RWPE2 (cell line): Measurements from ENCODE around the gene ULK3.

ENCODE experiments used
- ATAC-seq: fragments of 200-7000 bp; cut with Tn5 transposase; 3 replicates; pipeline ENCODE4 v1.9.1; 2021; ENCODE audit warnings: low read depth
- DNase-seq: peaks from one replicate; pipeline ENCODE4 v3.0.0-alpha.2; 2020; ENCODE audit warnings: low spot score
- H3K27ac ChIP-seq: fragments of 450-650 bp; 2 replicates; pipeline ENCODE4 v1.5.1; 2017; ENCODE audit warnings: mild to moderate bottlenecking; ENCODE audit not compliant: poor library complexity, severe bottlenecking
- H3K27me3 ChIP-seq: fragments of 250-450 bp; sonication (Bioruptor Pico); 2 replicates; pipeline ENCODE4 v1.5.1; 2021; ENCODE audit warnings: mild to moderate bottlenecking, moderate library complexity; ENCODE audit not compliant: insufficient read depth, poor library complexity, severe bottlenecking
- H3K36me3 ChIP-seq: fragments of 250-450 bp; sonication (Bioruptor Pico); 2 replicates; pipeline ENCODE4 v1.5.1; 2020; ENCODE audit warnings: low read depth, mild to moderate bottlenecking, moderate library complexity
- H3K4me1 ChIP-seq: fragments of 250-450 bp; sonication (Bioruptor Pico); 2 replicates; pipeline ENCODE4 v1.5.1; 2021; ENCODE audit warnings: mild to moderate bottlenecking, moderate library complexity; ENCODE audit not compliant: insufficient read depth, poor library complexity, severe bottlenecking
- H3K4me3 ChIP-seq: fragments of 250-450 bp; sonication (Bioruptor Pico); 2 replicates; pipeline ENCODE4 v1.5.1; 2021; ENCODE audit warnings: mild to moderate bottlenecking, moderate library complexity; ENCODE audit not compliant: severe bottlenecking
- H3K9me3 ChIP-seq: fragments of 250-450 bp; sonication (Bioruptor Pico); 2 replicates; pipeline ENCODE4 v1.5.1; 2021; ENCODE audit warnings: mild to moderate bottlenecking, moderate library complexity; ENCODE audit not compliant: severe bottlenecking
- CTCF ChIP-seq: fragments of 450-650 bp; IDR thresholded peaks from one replicate; pipeline ENCODE4 v1.5.1; 2017; ENCODE audit warnings: mild to moderate bottlenecking, moderate library complexity; ENCODE audit not compliant: poor library complexity, severe bottlenecking

ULK3 gene

GRCh38 chr15:74850393-74850792, 7.4 kb upstream of the ULK3 start:
- Histone ChIP-seq H3K4me3 (no peak overlapping the region), H3K4me1 (no peaks in the 10 kb centered on the region), H3K36me3 (peaks cover 66% of the 10 kb centered on the region), H3K9me3 (no peaks in the 10 kb centered on the region), H3K27ac (no peak overlapping the region), H3K27me3 (no peaks in the 10 kb centered on the region)
- DNase-seq = no peak
- no peak for TF ChIP-seq CTCF
- no peak for ATAC-seq

- no peak overlapping the region for H3K27ac ChIP-seq
Observed at GRCh38 chr15:74847432-74847831, 4.5 kb upstream of the ULK3 start.

GRCh38 chr15:74845581-74845980, 2.6 kb upstream of the ULK3 start:
- H3K9me3 ChIP-seq = no peaks in the 10 kb centered on the region
- no peak overlapping the region for H3K27ac ChIP-seq
- ATAC-seq = no peak
- no peak overlapping the region for H3K4me3 ChIP-seq
- H3K36me3 ChIP-seq = peaks cover 29% of the 10 kb centered on the region
- DNase-seq = peak; percentile 44
- no peak for TF ChIP-seq CTCF
- H3K4me1 ChIP-seq = peaks cover 4% of the 10 kb centered on the region
- no peaks in the 10 kb centered on the region for H3K27me3 ChIP-seq

More at GRCh38 chr15:74847432-74847831, 4.5 kb upstream of the ULK3 start:
- no peaks in the 10 kb centered on the region for H3K4me1 ChIP-seq
- H3K27me3 ChIP-seq = no peaks in the 10 kb centered on the region
- H3K4me3 ChIP-seq = no peak overlapping the region
- H3K9me3 ChIP-seq = no peaks in the 10 kb centered on the region
- ATAC-seq (no peak), DNase-seq (no peak)
- no peak for TF ChIP-seq CTCF
- H3K36me3 ChIP-seq = peaks cover 44% of the 10 kb centered on the region

- H3K27me3 ChIP-seq = no peaks in the 10 kb centered on the region
Observed at GRCh38 chr15:74845208-74845568, 2.2 kb upstream of the ULK3 start.

More at GRCh38 chr15:74845208-74845568, 2.2 kb upstream of the ULK3 start:
- Histone ChIP-seq H3K4me1 (peaks cover 4% of the 10 kb centered on the region), H3K27ac (no peak overlapping the region), H3K4me3 (no peak overlapping the region), H3K9me3 (no peaks in the 10 kb centered on the region), H3K36me3 (peaks cover 25% of the 10 kb centered on the region)
- DNase-seq (peak; percentile 67), ATAC-seq (no peak)
- no peak for TF ChIP-seq CTCF
